Stimulated activated CD4-positive, alpha-beta T cell treated with anti-CD3 and anti-CD28 coated beads, Interleukin-1b, Interleukin-23, amount 100 ng/mL, for 48 hours (primary cell): ENCODE data around the gene DENND5B.
"Not testable (repeated sequence)": the region's sequence is repeated elsewhere in the genome, so short reads cannot be mapped to it uniquely, and the experiment has no call there.

Experiments used
- DNase-seq: peaks from one replicate; pipeline ENCODE4 v3.0.0-alpha.2; 2020

The DENND5B gene

GRCh38 chr12:31550590-31550989 lies 40.3 kb downstream of the DENND5B start:
- not testable (repeated sequence) for DNase-seq

- DNase-seq = no peak
Measured at GRCh38 chr12:31536672-31537071, 54.3 kb downstream of the DENND5B start.

GRCh38 chr12:31533470-31533869 lies 57.5 kb downstream of the DENND5B start:
- DNase-seq = no peak

GRCh38 chr12:31531893-31532292 lies 59.0 kb downstream of the DENND5B start:
- DNase-seq = no peak

- DNase-seq = no peak
Measured at GRCh38 chr12:31528095-31528494, 62.8 kb downstream of the DENND5B start.

GRCh38 chr12:31527083-31527482 lies 63.9 kb downstream of the DENND5B start:
- no peak for DNase-seq

GRCh38 chr12:31526158-31526546 lies 64.8 kb downstream of the DENND5B start:
- DNase-seq = no peak

GRCh38 chr12:31525496-31526157 lies 65.3 kb downstream of the DENND5B start:
- DNase-seq = no peak

- no peak for DNase-seq
Measured at GRCh38 chr12:31524791-31525495, 66.0 kb downstream of the DENND5B start.

- DNase-seq = no peak
Measured at GRCh38 chr12:31523306-31523705, 67.6 kb downstream of the DENND5B start.

GRCh38 chr12:31522607-31523006 lies 68.3 kb downstream of the DENND5B start:
- no peak for DNase-seq

- DNase-seq = no peak
Measured at GRCh38 chr12:31521964-31522363, 69.0 kb downstream of the DENND5B start.

GRCh38 chr12:31519511-31519910 lies 71.4 kb downstream of the DENND5B start:
- DNase-seq = no peak

- DNase-seq = no peak
Measured at GRCh38 chr12:31518680-31519227, 72.2 kb downstream of the DENND5B start.

GRCh38 chr12:31517994-31518393 lies 72.9 kb downstream of the DENND5B start:
- DNase-seq = no peak

- no peak for DNase-seq
Measured at GRCh38 chr12:31516702-31517101, 74.2 kb downstream of the DENND5B start.

GRCh38 chr12:31514912-31515311 lies 76.0 kb downstream of the DENND5B start:
- no peak for DNase-seq

GRCh38 chr12:31510034-31510433 lies 80.9 kb downstream of the DENND5B start:
- DNase-seq = no peak

- no peak for DNase-seq
Measured at GRCh38 chr12:31508436-31509150, 82.3 kb downstream of the DENND5B start.

- no peak for DNase-seq
Measured at GRCh38 chr12:31507966-31508365, 83.0 kb downstream of the DENND5B start.

- no peak for DNase-seq
Measured at GRCh38 chr12:31506515-31507306, 84.2 kb downstream of the DENND5B start.

- DNase-seq = no peak
Measured at GRCh38 chr12:31504625-31505222, 86.2 kb downstream of the DENND5B start.
